SK-N-MC (cell line): ENCODE results near the gene NEDD4.

Experiments
- DNase-seq: peaks from one replicate; pipeline ENCODE4 v3.0.0-alpha.2; 2011; ENCODE audit warnings: low read depth, low spot score
- H3K27ac ChIP-seq: fragments of 200-600 bp; sonication (generic); 2 replicates; pipeline ENCODE4 v1.5.1; 2016; ENCODE audit warnings: mixed run types
- H3K36me3 ChIP-seq: fragments of 200-600 bp; sonication (generic); 2 replicates; pipeline ENCODE4 v1.6.1; 2017; ENCODE audit warnings: antibody characterized with exemption, low read length, mixed read lengths; ENCODE audit not compliant: insufficient read depth
- H3K4me3 ChIP-seq: fragments of 200-600 bp; sonication (generic); 2 replicates; pipeline ENCODE4 v1.5.1; 2016
- H3K9ac ChIP-seq: fragments of 200-600 bp; sonication (generic); 2 replicates; pipeline ENCODE4 v1.8.0; 2017; ENCODE audit warnings: mixed run types, mixed read lengths; ENCODE audit not compliant: insufficient read length
- H3K9me3 ChIP-seq: fragments of 200-600 bp; sonication (generic); 2 replicates; pipeline ENCODE4 v1.6.1; 2017; ENCODE audit warnings: low read depth, mild to moderate bottlenecking, antibody characterized with exemption, low read length, moderate library complexity, mixed read lengths
- EZH2 ChIP-seq: fragments of 200-600 bp; sonication (generic); IDR thresholded peaks from one replicate; pipeline ENCODE4 v1.6.1; 2017; ENCODE audit warnings: antibody characterized with exemption
- FOXP2 ChIP-seq: optimal IDR thresholded peaks from 2 replicates; pipeline ENCODE3; 2011; ENCODE audit warnings: mild to moderate bottlenecking, moderate library complexity; ENCODE audit not compliant: insufficient read depth; ENCODE audit errors: extremely low read length, control extremely low read depth
- POLR2AphosphoS5 ChIP-seq: IDR thresholded peaks from 2 replicates; pipeline ENCODE4 v1.6.1; 2012; ENCODE audit warnings: mild to moderate bottlenecking, low read depth, low read length, borderline replicate concordance

The NEDD4 gene

DNA sequence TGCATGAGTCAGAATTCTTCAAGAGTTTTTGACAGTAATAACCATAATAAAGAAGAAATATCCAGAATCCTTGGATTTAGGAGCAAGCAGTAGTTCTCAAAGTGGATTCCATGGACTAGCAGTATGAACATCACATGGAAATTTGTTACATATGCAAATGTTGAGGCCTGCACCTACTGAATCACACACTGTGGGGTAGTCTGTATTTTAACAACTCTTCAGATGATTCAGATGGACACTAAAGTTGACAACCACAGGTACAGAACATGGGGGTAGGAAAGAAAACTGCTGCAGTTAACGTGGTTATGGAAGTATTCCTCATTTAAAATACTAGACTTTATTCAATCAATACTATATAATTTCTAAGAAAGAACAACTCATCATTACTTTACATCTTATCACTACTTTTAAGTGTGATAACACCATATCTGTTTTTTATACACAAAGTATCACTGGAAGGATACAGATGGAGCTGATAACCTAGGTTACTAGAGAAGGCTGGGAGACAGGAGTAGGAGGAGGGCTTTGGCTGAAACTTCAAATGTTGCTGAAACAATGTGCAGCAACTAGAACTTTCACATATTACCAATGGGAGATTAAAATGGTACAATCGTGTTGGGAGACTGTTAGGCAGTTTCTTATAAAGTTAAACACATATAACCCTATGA lies 11.7 kb downstream of the NEDD4 start:
- DNase-seq, result no peak

DNA sequence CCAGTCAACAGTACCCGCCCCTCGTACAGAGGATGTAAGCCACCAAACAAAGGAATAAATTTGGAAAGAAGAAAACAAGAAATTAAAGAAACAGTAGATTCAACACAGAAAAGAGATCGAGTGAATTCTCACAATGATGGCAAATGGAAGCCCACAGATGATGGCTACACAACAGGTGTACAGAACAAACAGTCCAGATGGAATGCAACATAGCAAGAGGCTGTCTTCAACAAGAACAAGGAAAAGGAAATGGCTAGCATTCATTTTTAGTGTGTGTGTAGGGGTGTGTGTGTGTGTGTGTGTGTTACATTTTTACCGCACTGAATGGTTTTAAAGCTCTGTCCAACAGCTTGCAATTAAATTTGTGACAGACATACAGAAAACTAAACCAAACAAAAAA lies 12.9 kb downstream of the NEDD4 start:
- no peak overlapping the region for H3K27ac ChIP-seq

More for the DNA sequence above, 11.7 kb downstream of the NEDD4 start:
- Histone ChIP-seq H3K36me3 (no peaks in the 10 kb centered on the region), H3K9ac (no peak overlapping the region), H3K9me3 (no peaks in the 10 kb centered on the region), H3K4me3 (no peak overlapping the region), H3K27ac (no peak overlapping the region)
- TF ChIP-seq POLR2AphosphoS5 (no peak), FOXP2 (no peak), EZH2 (no peak)

DNA sequence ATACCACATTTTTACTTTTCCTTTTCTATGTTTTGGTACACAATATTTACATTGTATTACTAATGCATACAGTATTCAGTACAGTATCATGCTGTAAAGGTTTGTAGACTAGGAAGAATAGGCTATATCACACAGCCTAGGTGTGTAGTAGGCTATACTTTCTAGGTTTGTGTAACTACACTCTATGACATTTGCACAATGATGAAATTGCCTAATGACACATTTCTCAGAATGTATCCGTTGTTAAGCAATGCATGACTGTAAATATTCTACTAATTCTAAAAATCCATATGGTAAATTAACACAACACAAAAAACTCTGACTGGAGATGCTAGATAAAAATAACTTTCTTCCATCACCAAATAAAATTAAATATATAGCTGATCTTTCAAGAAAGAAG lies 16.2 kb downstream of the NEDD4 start:
- peaks cover 4% of the 10 kb centered on the region; the same call in 1 of the 2 replicates for H3K9me3 ChIP-seq
- H3K27ac ChIP-seq, result no peak overlapping the region
- no peaks in the 10 kb centered on the region for H3K36me3 ChIP-seq
- TF ChIP-seq FOXP2 (no peak), POLR2AphosphoS5 (no peak), EZH2 (no peak)
- H3K4me3 ChIP-seq, result no peak overlapping the region
- H3K9ac ChIP-seq, result no peak overlapping the region
- DNase-seq, result no peak

More for the DNA sequence above, 12.9 kb downstream of the NEDD4 start:
- no peaks in the 10 kb centered on the region for H3K36me3 ChIP-seq
- no peak overlapping the region for H3K9ac ChIP-seq
- DNase-seq, result no peak
- H3K4me3 ChIP-seq, result no peak overlapping the region
- TF ChIP-seq FOXP2 (no peak), POLR2AphosphoS5 (no peak), EZH2 (no peak)
- no peaks in the 10 kb centered on the region for H3K9me3 ChIP-seq

DNA sequence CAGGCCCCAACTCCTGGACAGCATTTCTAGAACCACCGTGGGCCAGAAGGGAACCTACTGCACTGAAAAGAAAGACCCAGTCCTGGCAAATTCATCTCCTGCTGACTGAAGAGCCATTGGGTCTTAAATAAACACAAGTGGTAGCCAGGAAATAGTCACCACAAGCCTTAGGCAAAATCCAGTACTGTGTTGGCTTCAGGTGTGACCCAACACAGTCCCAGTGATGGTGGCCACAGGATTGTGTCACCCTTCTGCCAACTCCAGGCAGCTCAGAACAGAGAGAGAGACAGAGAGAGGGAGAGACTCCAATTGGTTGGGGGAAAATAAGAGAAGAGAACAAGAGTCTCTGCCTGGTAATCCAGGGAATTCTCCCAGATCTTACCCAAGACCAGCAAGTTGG lies 23.1 kb downstream of the NEDD4 start:
- H3K9ac ChIP-seq, result no peak overlapping the region
- H3K4me3 ChIP-seq, result no peak overlapping the region
- DNase-seq, result no peak
- H3K27ac ChIP-seq, result no peak overlapping the region
- TF ChIP-seq FOXP2 (no peak), POLR2AphosphoS5 (no peak), EZH2 (no peak)
- peaks cover 4% of the 10 kb centered on the region; the same call in 1 of the 2 replicates for H3K9me3 ChIP-seq
- H3K36me3 ChIP-seq, result no peaks in the 10 kb centered on the region; the same call in 1 of the 2 replicates

DNA sequence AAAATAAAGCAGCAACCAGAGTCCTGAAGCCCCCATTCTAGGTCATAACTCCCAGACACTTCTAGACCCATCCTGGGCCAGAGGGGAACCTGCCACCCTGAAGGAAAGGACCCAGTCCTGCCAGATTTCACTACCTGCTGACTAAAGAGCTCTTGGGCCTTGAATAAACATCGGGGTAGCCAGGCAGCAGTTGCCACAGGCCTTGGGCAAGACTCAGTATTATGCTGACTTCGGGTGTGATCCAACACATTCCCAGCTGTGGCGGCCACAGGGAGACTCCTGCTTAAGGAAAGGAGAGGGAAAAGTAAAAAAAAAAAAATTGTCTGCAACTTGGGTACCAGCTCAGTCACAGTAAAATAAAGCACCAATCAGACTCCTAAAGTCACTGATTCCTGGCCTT lies 23.8 kb downstream of the NEDD4 start:
- Histone ChIP-seq H3K36me3 (peaks cover 3% of the 10 kb centered on the region; the same call in 1 of the 2 replicates), H3K9ac (no peak overlapping the region), H3K4me3 (no peak overlapping the region), H3K27ac (no peak overlapping the region), H3K9me3 (peaks cover 4% of the 10 kb centered on the region; the same call in 1 of the 2 replicates)
- no peak for DNase-seq
- no peak for TF ChIP-seq FOXP2
- TF ChIP-seq POLR2AphosphoS5, result no peak
- TF ChIP-seq EZH2, result no peak

DNA sequence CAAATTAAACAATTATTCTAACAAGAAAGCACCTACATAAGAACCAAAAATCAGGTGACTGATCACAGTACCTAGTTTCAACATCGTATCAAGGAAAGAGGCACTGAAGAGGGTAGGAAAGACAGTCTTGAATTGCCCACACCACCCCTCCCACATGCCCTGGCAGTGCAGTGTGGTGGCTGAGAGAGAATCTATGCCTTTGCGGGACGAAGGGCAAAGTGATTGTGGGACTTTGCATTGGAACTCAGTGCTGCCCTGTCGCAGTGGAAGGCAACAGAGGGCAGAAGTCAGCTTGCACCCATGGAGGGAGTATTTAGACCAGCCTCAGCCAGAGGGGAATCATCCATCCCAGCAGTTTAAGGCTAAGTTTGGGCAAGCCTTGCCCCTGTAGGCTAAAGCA lies 24.5 kb downstream of the NEDD4 start:
- no peak for DNase-seq
- Histone ChIP-seq H3K4me3 (no peak overlapping the region), H3K9ac (no peak overlapping the region), H3K9me3 (peaks cover 4% of the 10 kb centered on the region; the same call in 1 of the 2 replicates), H3K36me3 (peaks cover 3% of the 10 kb centered on the region; the same call in 1 of the 2 replicates), H3K27ac (no peak overlapping the region)
- TF ChIP-seq FOXP2, result no peak
- TF ChIP-seq POLR2AphosphoS5, result no peak
- no peak for TF ChIP-seq EZH2

DNA sequence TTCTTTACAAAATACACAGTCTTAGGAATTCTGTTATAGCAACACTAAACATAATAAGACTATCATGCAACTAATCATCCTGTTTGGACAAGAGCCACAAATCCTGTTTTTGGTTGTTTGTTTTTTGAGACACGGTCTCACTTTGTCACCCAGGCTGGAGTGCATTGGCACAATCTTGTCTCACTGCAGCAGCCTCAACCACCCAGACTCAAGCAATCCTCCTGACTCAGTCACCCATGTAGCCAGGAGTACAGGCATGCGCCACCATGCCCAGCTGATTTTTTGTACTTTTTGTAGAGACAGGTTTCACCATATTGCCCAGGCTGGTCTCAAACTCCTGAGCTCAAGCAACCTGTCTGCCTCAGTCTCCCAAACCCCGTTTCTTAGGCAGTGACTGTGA lies 28.3 kb downstream of the NEDD4 start:
- Histone ChIP-seq H3K36me3 (peaks cover 3% of the 10 kb centered on the region; the same call in 1 of the 2 replicates), H3K9ac (no peak overlapping the region), H3K9me3 (no peaks in the 10 kb centered on the region), H3K27ac (no peak overlapping the region), H3K4me3 (no peak overlapping the region)
- TF ChIP-seq POLR2AphosphoS5, result no peak
- no peak for TF ChIP-seq FOXP2
- no peak for TF ChIP-seq EZH2
- DNase-seq, result no peak

DNA sequence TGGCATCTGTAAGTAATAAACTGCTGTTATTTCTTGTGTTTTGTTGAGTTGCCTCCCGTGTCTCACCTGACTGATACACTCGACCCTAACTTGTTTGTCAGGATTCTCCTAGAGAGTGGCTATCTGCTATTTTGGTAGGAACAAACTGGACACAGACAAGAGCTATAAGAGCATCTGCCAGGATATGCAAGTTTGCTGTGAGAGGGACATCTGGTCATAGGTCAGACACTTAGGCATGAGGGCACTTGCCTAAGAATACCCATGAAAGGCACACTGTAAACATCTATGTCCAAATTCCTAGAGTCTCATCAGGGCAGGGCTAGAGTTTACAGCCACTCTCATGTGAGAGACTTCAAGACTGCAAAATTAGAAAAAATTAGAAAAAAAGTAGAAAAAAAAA lies 32.5 kb downstream of the NEDD4 start:
- no peak overlapping the region for H3K27ac ChIP-seq
- TF ChIP-seq POLR2AphosphoS5 (no peak), EZH2 (no peak), FOXP2 (no peak)
- DNase-seq, result no peak

DNA sequence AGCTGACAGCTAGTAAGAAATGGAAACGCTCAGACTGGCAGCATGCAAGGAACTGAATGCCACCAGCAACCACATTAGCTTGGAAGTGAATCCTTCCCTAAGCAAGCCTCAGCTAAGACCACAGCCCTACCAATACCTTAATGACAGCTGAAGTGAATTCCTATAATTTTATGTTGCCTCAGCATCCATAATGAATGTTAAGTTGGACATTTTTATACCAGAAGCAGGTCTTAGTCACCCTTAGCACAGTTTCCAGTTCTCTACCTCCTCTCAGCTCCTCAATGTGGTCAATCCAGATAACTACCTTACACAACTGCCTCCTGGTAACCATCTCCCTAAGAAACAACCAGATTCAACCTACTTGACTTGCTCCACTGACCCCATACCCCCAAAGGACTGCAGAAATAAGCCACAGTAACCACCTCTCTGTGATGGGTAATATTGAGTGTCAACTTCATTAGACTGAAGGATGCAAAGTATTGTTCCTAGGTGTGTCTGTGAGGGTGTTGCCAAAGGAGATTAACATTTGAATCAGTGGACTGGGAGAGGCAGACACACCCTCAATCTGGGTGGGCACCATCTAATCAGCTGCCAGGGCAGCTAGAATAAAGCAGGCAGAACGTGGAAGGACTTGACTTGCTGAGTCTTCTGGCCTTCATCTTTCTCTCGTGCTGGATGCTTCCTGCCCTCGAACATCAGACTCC lies 33.5 kb downstream of the NEDD4 start:
- H3K36me3 ChIP-seq, result 0 out of 2 replicates have a peak, but pooled peaks cover 2% of the 10 kb centered on the region
- H3K9me3 ChIP-seq, result no peaks in the 10 kb centered on the region
- no peak for DNase-seq
- TF ChIP-seq EZH2 (no peak), FOXP2 (no peak), POLR2AphosphoS5 (no peak)
- no peak overlapping the region for H3K9ac ChIP-seq
- no peak overlapping the region for H3K4me3 ChIP-seq
- H3K27ac ChIP-seq, result no peak overlapping the region

More for the DNA sequence above, 32.5 kb downstream of the NEDD4 start:
- no peaks in the 10 kb centered on the region for H3K9me3 ChIP-seq
- peaks cover 3% of the 10 kb centered on the region; the same call in 1 of the 2 replicates for H3K36me3 ChIP-seq
- no peak overlapping the region for H3K4me3 ChIP-seq
- no peak overlapping the region for H3K9ac ChIP-seq

DNA sequence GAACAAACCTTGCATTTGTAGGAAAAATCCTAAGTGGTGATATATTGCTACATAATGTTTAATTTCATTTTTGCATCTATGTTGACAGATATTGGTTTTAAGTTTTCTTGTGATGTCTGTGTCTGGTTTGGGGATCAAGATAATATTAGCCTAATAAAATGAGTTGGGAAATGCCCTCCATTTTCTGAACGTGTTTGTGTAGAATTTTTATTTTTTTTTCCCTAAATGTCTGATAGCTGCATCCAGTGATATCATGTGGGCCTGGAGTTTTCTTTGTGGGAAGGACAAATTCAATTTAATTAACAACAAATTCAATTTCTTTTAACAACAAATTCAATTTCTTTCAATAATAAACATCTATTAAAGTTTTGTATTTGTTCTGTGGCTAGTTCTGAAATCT lies 35.1 kb downstream of the NEDD4 start:
- Histone ChIP-seq H3K9me3 (no peaks in the 10 kb centered on the region), H3K27ac (no peak overlapping the region), H3K9ac (no peak overlapping the region), H3K36me3 (no peaks in the 10 kb centered on the region), H3K4me3 (no peak overlapping the region)
- DNase-seq, result no peak
- no peak for TF ChIP-seq FOXP2
- no peak for TF ChIP-seq EZH2
- TF ChIP-seq POLR2AphosphoS5, result no peak
